Prostate gland (tissue), 2 donors: Measurements from ENCODE around the gene PPID. TPM values are rescaled to one million over a fixed set of nuclear protein-coding genes. Genes with fewer than 3 reads are reported as not detected.
A peak's percentile ranks its signal among the peaks of the same experiment; 100 is the strongest.

Experiments
- DNase-seq: peaks from one replicate; pipeline ENCODE4 v3.0.0-alpha.2; 2019; ENCODE audit warnings: low spot score
- H3K27ac ChIP-seq, 2 donors: fragments of 200-600 bp; sonication (generic); 2 replicates each; pipeline ENCODE4 v1.5.1; 2017 to 2019
- H3K27me3 ChIP-seq: fragments of 200-600 bp; sonication (generic); replicated peaks from 2 replicates; pipeline ENCODE4 v1.5.1; 2019; ENCODE audit not compliant: insufficient read depth
- H3K36me3 ChIP-seq, 2 donors: fragments of 200-600 bp; sonication (generic); 1 replicate in 1 of 2; 2 replicates in 1 of 2; pipeline versions ENCODE4 v1.5.1 to v1.8.1; 2017 to 2019
- H3K4me1 ChIP-seq: fragments of 200-600 bp; sonication (generic); replicated peaks from 2 replicates; pipeline ENCODE4 v1.5.1; 2019
- H3K4me3 ChIP-seq, 2 donors: fragments of 200-600 bp; sonication (generic); 2 replicates each; pipeline ENCODE4 v1.5.1; 2017 to 2019
- H3K9me3 ChIP-seq: fragments of 200-600 bp; sonication (generic); 2 replicates; pipeline ENCODE4 v1.5.1; 2017
- CTCF ChIP-seq, 4 experiments: fragments of 200-600 bp in 2 of 4; fragments of 450-650 bp in 2 of 4; sonication (generic) in 2 of 4; IDR thresholded peaks; 1 replicate in 3 of 4; 2 replicates in 1 of 4; pipeline ENCODE4 v1.5.1; 2016 to 2019; ENCODE audit warnings: antibody characterized with exemption in 4 of 4, mild to moderate bottlenecking in 2 of 4, moderate library complexity in 2 of 4
- POLR2A ChIP-seq: fragments of 450-650 bp; IDR thresholded peaks from one replicate; pipeline ENCODE4 v1.6.1; 2016; ENCODE audit warnings: antibody characterized with exemption, mild to moderate bottlenecking
- POLR2AphosphoS5 ChIP-seq: sonication (generic); formaldehyde crosslinking; IDR thresholded peaks from one replicate; pipeline ENCODE4 v1.6.1; 2017; ENCODE audit warnings: antibody characterized with exemption
- WGBS: methylation state at CpG from one replicate; pipeline ENCODE4 v1.1.5; 2018; 5-methylcytosine and 5-hydroxymethylcytosine counted together
- intact Hi-C: fragments of 100-400 bp; cut with DNase I; formaldehyde crosslinking; loops from one replicate; pipeline ENCODE4 v1.14.2; 2022
- total RNA-seq, 2 donors: library from RNA; depleted of rRNA; stranded (reverse); fragments of >200 nt; gene quantifications; one replicate each; pipeline ENCODE4 v1.1.0, GENCODE V29; 2016

Gene PPID
- total RNA-seq, 2 donors from 2014 or later, result 20.9 to 23.9 TPM

DNA sequence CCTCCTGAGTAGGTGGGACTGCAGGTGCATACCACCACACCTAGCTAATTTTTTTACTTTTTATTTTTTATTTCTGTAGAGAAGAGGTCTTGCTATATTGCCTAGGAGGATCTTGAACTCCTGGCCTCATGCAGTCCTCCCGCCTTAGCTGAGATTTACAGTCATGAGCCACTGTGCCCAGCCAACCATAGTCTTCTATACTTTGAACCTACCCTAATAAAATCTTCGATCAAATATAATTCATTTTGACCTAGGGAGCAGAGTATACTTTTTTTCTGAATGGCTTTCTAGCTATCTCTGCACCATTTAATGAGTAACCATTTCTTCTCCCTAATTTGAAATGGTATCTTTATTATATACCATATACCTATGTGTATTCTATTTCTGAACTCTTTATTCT is 44.4 kb downstream of the PPID start:
- no peak overlapping the region for H3K4me3 ChIP-seq
- no peak for DNase-seq
- no peaks in the 10 kb centered on the region for H3K9me3 ChIP-seq
- no peaks in the 10 kb centered on the region for H3K27me3 ChIP-seq
- no peak for TF ChIP-seq POLR2AphosphoS5
- no peak for TF ChIP-seq POLR2A
- TF ChIP-seq CTCF (IDR thresholded peaks at IDR 0.05), result no peak
- intact Hi-C loops, result no loop called here
- H3K36me3 ChIP-seq, result no peaks in the 10 kb centered on the region
- 100% methylated on average over 2 of the region's 2 CpGs for WGBS
- H3K27ac ChIP-seq, result no peak overlapping the region
- H3K4me1 ChIP-seq, result no peaks in the 10 kb centered on the region

- DNase-seq, result no peak
- no peaks in the 10 kb centered on the region for H3K27me3 ChIP-seq
- 81% methylated on average over 5 of the region's 5 CpGs for WGBS
- TF ChIP-seq POLR2AphosphoS5 (no peak), POLR2A (no peak), CTCF (IDR thresholded peaks at IDR 0.05) (no peak)
- H3K4me1 ChIP-seq, result no peaks in the 10 kb centered on the region
- no peaks in the 10 kb centered on the region for H3K9me3 ChIP-seq
- intact Hi-C loops, result no loop called here
- no peaks in the 10 kb centered on the region for H3K36me3 ChIP-seq
- no peak overlapping the region for H3K27ac ChIP-seq
- no peak overlapping the region for H3K4me3 ChIP-seq
Measured at GRCh38 chr4:158676076-158676475, 47.1 kb downstream of the PPID start.

- Histone ChIP-seq H3K9me3 (no peaks in the 10 kb centered on the region), H3K4me3 (no peak overlapping the region), H3K27me3 (no peaks in the 10 kb centered on the region), H3K4me1 (no peaks in the 10 kb centered on the region), H3K27ac (no peak overlapping the region), H3K36me3 (no peaks in the 10 kb centered on the region)
- 78% methylated on average over 3 of the region's 3 CpGs for WGBS
- TF ChIP-seq POLR2AphosphoS5 (no peak), CTCF (IDR thresholded peaks at IDR 0.05) (no peak), POLR2A (no peak)
- intact Hi-C loops, result loop anchor here (5.0 kb wide), 1 partner anchor 49 kb away; the partner anchor contains the start of gene PPID
- no peak for DNase-seq
Measured at GRCh38 chr4:158673633-158674032, 49.6 kb downstream of the PPID start.

GRCh38 chr4:158671915-158672806 is 51.0 kb downstream of the PPID start, which contains the start of gene ETFDH:
Gene ETFDH, plus strand, starts transcription at chr4:158672296. Its CDS starts 161 bp downstream, at chr4:158672457.
- no peaks in the 10 kb centered on the region for H3K4me1 ChIP-seq
- WGBS, result under 1% methylated on average over 58 of the region's 60 CpGs
- H3K36me3 ChIP-seq, result no peaks in the 10 kb centered on the region
- TF ChIP-seq POLR2AphosphoS5, result peak; percentile 99
- TF ChIP-seq POLR2A, result peak; percentile 91
- TF ChIP-seq CTCF (IDR thresholded peaks at IDR 0.05), result peak; percentile 10 to 74 (median 52)
- peak; percentile 97 for DNase-seq
- intact Hi-C loops, result loop anchor here (5.0 kb wide), 1 partner anchor 50 kb away; the partner anchor contains the start of gene PPID
- H3K4me3 ChIP-seq, result peak within 1 kb of the TSS; percentile 55 to 72
- no peaks in the 10 kb centered on the region for H3K27me3 ChIP-seq
- no peaks in the 10 kb centered on the region for H3K9me3 ChIP-seq
- H3K27ac ChIP-seq, result peak within 1 kb of the TSS; percentile 90 to 95

DNA sequence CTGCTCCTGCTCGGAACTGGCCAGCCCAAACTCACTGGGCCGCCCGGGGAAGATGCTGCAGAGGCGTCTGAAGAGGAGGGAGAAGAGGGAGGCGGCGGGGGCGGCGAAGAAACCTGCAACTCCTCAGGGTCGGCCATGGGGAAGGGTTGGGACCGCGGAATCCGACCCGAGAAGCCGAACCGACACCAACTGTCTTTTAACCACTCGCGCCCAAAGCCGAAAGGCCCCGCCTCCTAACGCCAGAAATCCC is 51.6 kb downstream of the PPID start, which contains the start of gene C4orf46:
C4orf46 (minus strand) TSS at position 223 of the 250 bp plus-strand sequence; CDS start at position 137, 86 bp downstream.
- DNase-seq, result no peak
- Histone ChIP-seq H3K27ac (peak within 1 kb of the TSS; percentile 90 to 95), H3K27me3 (no peaks in the 10 kb centered on the region), H3K9me3 (no peaks in the 10 kb centered on the region), H3K4me3 (peak within 1 kb of the TSS; percentile 55 to 72), H3K4me1 (no peaks in the 10 kb centered on the region), H3K36me3 (no peaks in the 10 kb centered on the region)
- 0% methylated on average over 12 of the region's 20 CpGs for WGBS
- TF ChIP-seq POLR2A (no peak), CTCF (IDR thresholded peaks at IDR 0.05) (no peak), POLR2AphosphoS5 (no peak)
- intact Hi-C loops, result loop anchor here (5.0 kb wide), 1 partner anchor 51 kb away; the partner anchor contains the start of gene PPID
